ENCODE measurements around the gene ARPC1B. TPM values are rescaled to one million over a fixed set of nuclear protein-coding genes. Genes with fewer than 3 reads are reported as not detected.

ARPC1B gene
- total and polyA plus RNA-seq, 2 donors (not counting 1 experiment from before 2014, with no cell fraction given): 142 to 563 TPM

GRCh38 chr7:99352247-99352646, 22.3 kb upstream of the ARPC1B start:
- Histone ChIP-seq H3K27ac (ENCODE audit: low read length in 2 of 2) (no peak overlapping the region), H4K20me1 (ENCODE audit: control insufficient read depth, insufficient read depth, low read length, poor library complexity, severe bottlenecking) (no peaks in the 10 kb centered on the region), H3K36me3 (replicated peaks in 1 of 2; ENCODE audit: control extremely low read depth in 1 of 2, control insufficient read depth in 1 of 2, extremely low read depth in 1 of 2, insufficient read depth in 2 of 2, low read length in 1 of 2) (peaks cover 4 to 62% of the 10 kb centered on the region in 2 experiments), H3K79me2 (ENCODE audit: control insufficient read depth, insufficient read depth, low read length) (peaks cover 9% of the 10 kb centered on the region), H3K9me3 (ENCODE audit: control extremely low read depth in 1 of 3, control insufficient read depth in 2 of 3, insufficient read depth in 1 of 3, low read length in 2 of 3) (no peaks in the 10 kb centered on the region), H2AFZ (ENCODE audit: insufficient read depth, low read depth, low read length, poor library complexity, severe bottlenecking) (no peak overlapping the region), H3K27me3 (replicated peaks in 1 of 4; ENCODE audit: control extremely low read depth in 1 of 4, control insufficient read depth in 3 of 4, insufficient read depth in 4 of 4, low read length in 3 of 4) (no peaks in the 10 kb centered on the region), H3K4me2 (replicated peaks; ENCODE audit: low read depth, low read length, poor library complexity, severe bottlenecking) (no peak overlapping the region), H3K9ac (ENCODE audit: low read length) (no peak overlapping the region), H3K4me1 (ENCODE audit: control insufficient read depth in 2 of 2, insufficient read depth in 2 of 2, low read length in 2 of 2) (no peaks in the 10 kb centered on the region), H3K4me3 (ENCODE audit: control extremely low read depth in 1 of 5, extremely low read depth in 1 of 5, insufficient read depth in 1 of 5, low read depth in 2 of 5, low read length in 4 of 5) (no peak overlapping the region)
- Mint-ChIP-seq H3K27ac (no peak overlapping the region), H3K27me3 (no peaks in the 10 kb centered on the region), H3K9me3 (ENCODE audit: insufficient read depth) (no peaks in the 10 kb centered on the region), H3K4me3 (no peak overlapping the region), H3K4me1 (no peaks in the 10 kb centered on the region)
- DNase-seq (no peak), ATAC-seq (ENCODE audit: low read depth) (no peak)
- no peak for TF ChIP-seq EZH2 (IDR thresholded peaks at IDR 0.05; ENCODE audit: borderline replicate concordance, insufficient read depth, low read depth, low read length, poor library complexity, severe bottlenecking)
- TF ChIP-seq, protein P1, sequence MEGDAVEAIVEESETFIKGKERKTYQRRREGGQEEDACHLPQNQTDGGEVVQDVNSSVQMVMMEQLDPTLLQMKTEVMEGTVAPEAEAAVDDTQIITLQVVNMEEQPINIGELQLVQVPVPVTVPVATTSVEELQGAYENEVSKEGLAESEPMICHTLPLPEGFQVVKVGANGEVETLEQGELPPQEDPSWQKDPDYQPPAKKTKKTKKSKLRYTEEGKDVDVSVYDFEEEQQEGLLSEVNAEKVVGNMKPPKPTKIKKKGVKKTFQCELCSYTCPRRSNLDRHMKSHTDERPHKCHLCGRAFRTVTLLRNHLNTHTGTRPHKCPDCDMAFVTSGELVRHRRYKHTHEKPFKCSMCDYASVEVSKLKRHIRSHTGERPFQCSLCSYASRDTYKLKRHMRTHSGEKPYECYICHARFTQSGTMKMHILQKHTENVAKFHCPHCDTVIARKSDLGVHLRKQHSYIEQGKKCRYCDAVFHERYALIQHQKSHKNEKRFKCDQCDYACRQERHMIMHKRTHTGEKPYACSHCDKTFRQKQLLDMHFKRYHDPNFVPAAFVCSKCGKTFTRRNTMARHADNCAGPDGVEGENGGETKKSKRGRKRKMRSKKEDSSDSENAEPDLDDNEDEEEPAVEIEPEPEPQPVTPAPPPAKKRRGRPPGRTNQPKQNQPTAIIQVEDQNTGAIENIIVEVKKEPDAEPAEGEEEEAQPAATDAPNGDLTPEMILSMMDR (IDR thresholded peaks at IDR 0.05): no peak
- WGBS (ENCODE audit: insufficient coverage): 100% methylated on average over 4 of the region's 5 CpGs
- ChIA-PET POLR2A (interaction anchor here (0.6 kb wide), 1 partner anchor 140 kb away, joined by 8 read pairs; no protein-coding TSS in a partner anchor), CTCF (no interaction called here)
- intact Hi-C loops (cut with micrococcal nuclease): no loop called here

GRCh38 chr7:99355098-99355497, 19.4 kb upstream of the ARPC1B start:
- no peak overlapping the region for H3K9ac ChIP-seq (ENCODE audit: low read length)
- no peaks in the 10 kb centered on the region for H3K9me3 Mint-ChIP-seq (ENCODE audit: insufficient read depth)
- H4K20me1 ChIP-seq (ENCODE audit: control insufficient read depth, insufficient read depth, low read length, poor library complexity, severe bottlenecking): no peaks in the 10 kb centered on the region
- H3K4me3 ChIP-seq (ENCODE audit: control extremely low read depth in 1 of 5, extremely low read depth in 1 of 5, insufficient read depth in 1 of 5, low read depth in 2 of 5, low read length in 4 of 5): no peak overlapping the region
- H3K9me3 ChIP-seq (ENCODE audit: control extremely low read depth in 1 of 3, control insufficient read depth in 2 of 3, insufficient read depth in 1 of 3, low read length in 2 of 3): no peaks in the 10 kb centered on the region
- H3K4me3 Mint-ChIP-seq: no peak overlapping the region
- H3K36me3 ChIP-seq (replicated peaks in 1 of 2; ENCODE audit: control extremely low read depth in 1 of 2, control insufficient read depth in 1 of 2, extremely low read depth in 1 of 2, insufficient read depth in 2 of 2, low read length in 1 of 2): peaks cover 3 to 64% of the 10 kb centered on the region in 2 experiments
- H2AFZ ChIP-seq (ENCODE audit: insufficient read depth, low read depth, low read length, poor library complexity, severe bottlenecking): no peak overlapping the region
- H3K4me1 ChIP-seq (ENCODE audit: control insufficient read depth in 2 of 2, insufficient read depth in 2 of 2, low read length in 2 of 2): no peaks in the 10 kb centered on the region
- H3K27ac ChIP-seq (ENCODE audit: low read length in 2 of 2): no peak overlapping the region
- H3K4me2 ChIP-seq (replicated peaks; ENCODE audit: low read depth, low read length, poor library complexity, severe bottlenecking): no peak overlapping the region
- H3K27ac Mint-ChIP-seq: no peak overlapping the region
- POLR2A ChIA-PET: no interaction called here
- no peak for DNase-seq
- 99% methylated on average over 6 of the region's 7 CpGs for WGBS (ENCODE audit: insufficient coverage)
- CTCF ChIA-PET: interaction anchor here (0.9 kb wide), 1 partner anchor 42 kb away, joined by 4 read pairs; no protein-coding TSS in a partner anchor
- no peaks in the 10 kb centered on the region for H3K27me3 Mint-ChIP-seq
- ATAC-seq (ENCODE audit: low read depth): no peak
- intact Hi-C loops (cut with micrococcal nuclease): no loop called here
- H3K79me2 ChIP-seq (ENCODE audit: control insufficient read depth, insufficient read depth, low read length): peaks cover 6% of the 10 kb centered on the region
- H3K4me1 Mint-ChIP-seq: no peaks in the 10 kb centered on the region
- H3K27me3 ChIP-seq (replicated peaks in 1 of 4; ENCODE audit: control extremely low read depth in 1 of 4, control insufficient read depth in 3 of 4, insufficient read depth in 4 of 4, low read length in 3 of 4): no peaks in the 10 kb centered on the region
- TF ChIP-seq, protein P1 (IDR thresholded peaks at IDR 0.05): no peak
- TF ChIP-seq EZH2 (IDR thresholded peaks at IDR 0.05; ENCODE audit: borderline replicate concordance, insufficient read depth, low read depth, low read length, poor library complexity, severe bottlenecking): no peak

All from B cell (primary cell).